OCI-LY7 (cell line): ENCODE data around the gene VPS35L.

Experiments
- EZH2phosphoT487 ChIP-seq: fragments of 200-600 bp; sonication (generic); IDR thresholded peaks from 2 replicates; pipeline ENCODE4 v1.6.1; 2018; ENCODE audit warnings: low read depth, borderline replicate concordance, mild to moderate bottlenecking, mixed run types, antibody characterized with exemption, low read length, moderate library complexity, mixed read lengths
- TF ChIP-seq, protein P1 (sequence below): fragments of 200-600 bp; sonication (generic); conservative IDR thresholded peaks from 2 replicates; pipeline ENCODE4 v1.5.1; 2014; ENCODE audit warnings: mild to moderate bottlenecking, antibody characterized with exemption, low read length, moderate library complexity, mixed read lengths

GRCh38 chr16:19618876-19619275, 63.4 kb downstream of the VPS35L start:
- TF ChIP-seq, protein P1, sequence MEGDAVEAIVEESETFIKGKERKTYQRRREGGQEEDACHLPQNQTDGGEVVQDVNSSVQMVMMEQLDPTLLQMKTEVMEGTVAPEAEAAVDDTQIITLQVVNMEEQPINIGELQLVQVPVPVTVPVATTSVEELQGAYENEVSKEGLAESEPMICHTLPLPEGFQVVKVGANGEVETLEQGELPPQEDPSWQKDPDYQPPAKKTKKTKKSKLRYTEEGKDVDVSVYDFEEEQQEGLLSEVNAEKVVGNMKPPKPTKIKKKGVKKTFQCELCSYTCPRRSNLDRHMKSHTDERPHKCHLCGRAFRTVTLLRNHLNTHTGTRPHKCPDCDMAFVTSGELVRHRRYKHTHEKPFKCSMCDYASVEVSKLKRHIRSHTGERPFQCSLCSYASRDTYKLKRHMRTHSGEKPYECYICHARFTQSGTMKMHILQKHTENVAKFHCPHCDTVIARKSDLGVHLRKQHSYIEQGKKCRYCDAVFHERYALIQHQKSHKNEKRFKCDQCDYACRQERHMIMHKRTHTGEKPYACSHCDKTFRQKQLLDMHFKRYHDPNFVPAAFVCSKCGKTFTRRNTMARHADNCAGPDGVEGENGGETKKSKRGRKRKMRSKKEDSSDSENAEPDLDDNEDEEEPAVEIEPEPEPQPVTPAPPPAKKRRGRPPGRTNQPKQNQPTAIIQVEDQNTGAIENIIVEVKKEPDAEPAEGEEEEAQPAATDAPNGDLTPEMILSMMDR: no peak
- TF ChIP-seq EZH2phosphoT487: no peak
